RWPE1 (cell line): ENCODE measurements around the gene MDK.

Experiments
- CTCF ChIA-PET: fragments of 350-600 bp; sonication (Branson Sonifier 250); formaldehyde crosslinking; extraction: SDS; loops from one replicate; lab custom pipeline; 2021; lab: Yijun Ruan, JAX
- POLR2A ChIA-PET: fragments of 400-600 bp; formaldehyde crosslinking; extraction: SDS; loops from one replicate; lab custom pipeline; 2020; ENCODE audit warnings: antibody characterized with exemption; ENCODE audit not compliant: low non-redundant PET; lab: Yijun Ruan, JAX
- DNase-seq: peaks from one replicate; pipeline ENCODE4 v3.0.0; 2012; ENCODE audit warnings: low spot score
- H3K27ac ChIP-seq: fragments of 450-650 bp; 2 replicates; pipeline ENCODE4 v1.5.1; 2017
- CTCF ChIP-seq: fragments of 450-650 bp; conservative IDR thresholded peaks from 2 replicates; pipeline ENCODE4 v1.5.1; 2017; ENCODE audit warnings: low read depth, mild to moderate bottlenecking

The MDK gene

DNA sequence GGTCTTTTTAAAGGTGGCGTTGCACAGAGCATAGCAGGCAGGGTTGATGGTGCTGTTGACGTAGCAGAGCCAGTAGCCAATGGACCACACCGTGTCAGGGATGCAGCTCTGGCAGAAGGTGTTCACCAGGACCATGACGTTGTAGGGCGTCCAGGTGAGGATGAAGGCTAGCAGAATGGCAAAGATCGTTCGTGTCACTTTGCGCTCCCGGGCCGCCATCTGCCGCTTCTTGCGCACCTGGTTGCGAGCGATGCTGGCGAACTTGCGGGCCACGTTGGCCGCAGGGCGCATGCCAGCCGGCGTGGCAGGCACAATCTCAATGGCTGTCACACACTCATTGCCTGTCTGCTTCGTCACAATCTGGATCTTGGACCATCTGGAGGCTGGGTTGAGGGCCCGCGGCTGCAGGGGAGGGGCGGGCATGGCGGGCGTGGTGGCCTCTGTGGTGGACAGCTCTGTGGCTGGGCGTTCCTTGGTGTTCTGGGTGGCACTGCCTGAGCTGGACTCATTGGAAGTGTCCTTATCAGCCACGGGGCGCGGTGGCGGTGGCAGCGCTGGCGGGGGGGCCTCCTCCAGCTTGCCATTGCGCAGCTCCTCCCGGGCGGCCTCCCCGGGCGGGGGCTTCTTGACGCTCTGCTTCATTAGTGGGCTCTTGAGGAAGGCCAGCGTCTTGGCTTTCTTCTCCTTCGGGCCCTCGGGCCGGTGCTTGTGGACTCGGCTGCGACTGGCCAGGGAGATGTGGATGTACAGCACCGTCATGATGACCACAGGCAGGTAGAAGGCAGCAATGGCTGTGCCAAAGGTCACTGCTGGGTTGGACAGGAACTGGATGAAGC, 3.9 kb downstream of the MDK start:
- no peak overlapping the region for H3K27ac ChIP-seq
- CTCF ChIA-PET, result no interaction called here
- POLR2A ChIA-PET, result interaction anchor here (0.6 kb wide), 1 partner anchor 233 kb away, joined by 3 read pairs; no protein-coding TSS in a partner anchor
- DNase-seq, result no peak
- no peak for TF ChIP-seq CTCF

GRCh38 chr11:46386005-46386578, 4.6 kb downstream of the MDK start:
- H3K27ac ChIP-seq, result no peak overlapping the region
- no peak for DNase-seq
- POLR2A ChIA-PET, result no interaction called here
- CTCF ChIA-PET, result interaction anchor here (0.5 to 0.6 kb wide), 2 partner anchors 204 to 345 kb away, joined by 5 to 6 read pairs; no protein-coding TSS in a partner anchor
- TF ChIP-seq CTCF, result no peak

GRCh38 chr11:46386674-46387073, 5.2 kb downstream of the MDK start:
- ChIA-PET CTCF (interaction anchor here (0.5 to 0.6 kb wide), 2 partner anchors 204 to 344 kb away, joined by 5 to 6 read pairs; no protein-coding TSS in a partner anchor), POLR2A (no interaction called here)
- DNase-seq, result peak; percentile 53
- TF ChIP-seq CTCF, result no peak
- H3K27ac ChIP-seq, result no peak overlapping the region

- no peak for DNase-seq
- POLR2A ChIA-PET, result no interaction called here
- H3K27ac ChIP-seq, result no peak overlapping the region
- CTCF ChIA-PET, result interaction anchor here (0.6 to 1.7 kb wide), 3 partner anchors 19 to 363 kb away, joined by 3 to 4 read pairs (median 4); no protein-coding TSS in a partner anchor
- TF ChIP-seq CTCF, result no peak
These were observed 6.0 kb downstream of the MDK start for GRCh38 chr11:46387456-46387855.

DNA sequence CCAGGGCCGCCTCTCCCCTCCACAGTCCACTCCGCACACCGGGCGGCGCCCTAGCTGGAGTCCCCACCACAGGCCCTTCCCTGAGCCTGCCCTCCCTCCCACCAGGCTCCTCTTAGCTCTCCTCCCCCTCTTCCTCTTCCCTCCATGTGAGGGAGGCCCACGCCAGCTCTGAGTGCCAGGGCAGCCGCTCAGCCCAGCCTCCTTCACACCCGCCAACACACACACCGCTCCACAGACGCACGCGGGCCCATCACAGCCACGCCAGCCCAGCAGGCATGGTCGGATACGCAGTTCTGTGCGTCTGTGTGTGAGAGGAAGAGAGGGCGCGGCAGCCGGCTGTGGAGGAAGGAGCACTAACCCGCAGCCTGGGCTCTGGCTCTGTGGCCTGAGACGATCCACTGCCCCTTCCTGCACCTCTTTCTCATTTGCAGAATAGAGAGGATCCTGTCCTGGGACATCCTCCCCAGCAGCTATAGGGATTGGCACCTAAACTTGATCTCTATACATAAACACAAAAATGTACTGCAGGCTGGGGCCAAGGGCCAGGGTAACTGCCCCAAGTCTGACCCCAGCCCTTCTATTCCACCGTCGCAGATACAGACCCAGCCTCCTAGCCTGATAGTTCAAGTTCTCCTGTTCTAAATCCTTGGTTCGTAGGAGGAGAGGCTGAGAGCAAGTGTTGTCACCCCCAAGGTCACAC, 6.6 kb downstream of the MDK start:
- no peak overlapping the region for H3K27ac ChIP-seq
- no peak for DNase-seq
- TF ChIP-seq CTCF, result no peak
- ChIA-PET CTCF (interaction anchor here (0.7 to 2.0 kb wide), 4 partner anchors 20 to 141 kb away, joined by 3 to 13 read pairs (median 4); no protein-coding TSS in a partner anchor), POLR2A (no interaction called here)
